HepG2 (cell line): Measurements from ENCODE around the gene C16orf87. TPM values are rescaled to one million over a fixed set of nuclear protein-coding genes. Genes with fewer than 3 reads are reported as not detected.

Experiments used
- CBX2 ChIP-seq, 2 experiments: fragments of 200-600 bp in 1 of 2; sonication (generic); formaldehyde crosslinking in 1 of 2; IDR thresholded peaks; 2 replicates each; pipeline versions ENCODE4 v1.7.0 to v1.8.1; 2018 to 2022; ENCODE audit warnings: low read depth in 2 of 2, low read length in 1 of 2, mild to moderate bottlenecking in 1 of 2, missing genetic modification reagents in 1 of 2
- CHCHD3 ChIP-seq: sonication (generic); formaldehyde crosslinking; IDR thresholded peaks from 2 replicates; pipeline ENCODE4 v1.8.0; 2022; ENCODE audit warnings: mild to moderate bottlenecking, missing genetic modification reagents, moderate library complexity
- HDAC6 ChIP-seq: fragments of 200-600 bp; sonication (generic); IDR thresholded peaks from 2 replicates; pipeline ENCODE4 v1.7.0; 2017; ENCODE audit warnings: mild to moderate bottlenecking, antibody characterized with exemption, low read length, low read depth
- MAFK ChIP-seq, 2 experiments: IDR thresholded peaks in 1 of 2; conservative IDR thresholded peaks in 1 of 2; 2 replicates each; pipeline ENCODE4 v1.6.1; 2011; ENCODE audit warnings: improper control_type of control experiment in 2 of 2, low read length in 2 of 2
- MLLT10 ChIP-seq: sonication (generic); formaldehyde crosslinking; IDR thresholded peaks from 2 replicates; pipeline ENCODE4 v1.4.0; 2020; ENCODE audit warnings: missing genetic modification reagents
- POLR2A ChIP-seq, 2 experiments: IDR thresholded peaks; 2 replicates each; pipeline ENCODE4 v1.6.1; 2011; ENCODE audit warnings: low read depth in 2 of 2, low read length in 2 of 2, mild to moderate bottlenecking in 1 of 2, moderate library complexity in 1 of 2; ENCODE audit not compliant: insufficient read depth in 1 of 2
- PPARG ChIP-seq: conservative IDR thresholded peaks from 2 replicates; pipeline ENCODE4 v1.6.1; 2016; ENCODE audit warnings: missing biosample characterization, missing genetic modification reagents
- TAF15 ChIP-seq: fragments of 200-400 bp; formaldehyde crosslinking; IDR thresholded peaks from one replicate; pipeline ENCODE4 v1.6.1; 2018; ENCODE audit warnings: mild to moderate bottlenecking, low read depth, low read length; ENCODE audit not compliant: poor library complexity, severe bottlenecking
- ZNF547 ChIP-seq: sonication (generic); formaldehyde crosslinking; IDR thresholded peaks from 2 replicates; pipeline ENCODE4 v1.5.1; 2020; ENCODE audit warnings: mild to moderate bottlenecking, missing genetic modification reagents
- ZNF562 ChIP-seq: sonication (generic); formaldehyde crosslinking; IDR thresholded peaks from 2 replicates; pipeline ENCODE4 v1.8.0; 2022; ENCODE audit warnings: missing genetic modification reagents, borderline replicate concordance
- ZNF569 ChIP-seq: sonication (generic); formaldehyde crosslinking; IDR thresholded peaks from 2 replicates; pipeline ENCODE4 v1.5.0; 2020; ENCODE audit warnings: mild to moderate bottlenecking, missing genetic modification reagents, moderate library complexity, borderline replicate concordance
- ZNF605 ChIP-seq: sonication (generic); formaldehyde crosslinking; IDR thresholded peaks from 2 replicates; pipeline ENCODE4 v1.8.0; 2022; ENCODE audit warnings: mild to moderate bottlenecking, missing genetic modification reagents
- ZNF660 ChIP-seq: sonication (generic); formaldehyde crosslinking; IDR thresholded peaks from 2 replicates; pipeline ENCODE4 v1.5.1; 2020; ENCODE audit warnings: mild to moderate bottlenecking, low read depth, missing genetic modification reagents, borderline replicate concordance
- polyA plus RNA-seq, 8 experiments: library from polyadenylated mRNA; depleted of rRNA in 3 of 8; stranded (reverse) in 7 of 8; unstranded in 1 of 8; fragments of >200 nt; fragmentation: Illumina TruSeq in 4 of 8; extraction: Trizol in 4 of 8; gene quantifications; 2 replicates each; pipeline versions ENCODE4 v1.2.1 to v1.2.3, GENCODE V29; 2011 to 2016; ENCODE audit warnings: low read depth in 4 of 8, missing spikeins in 1 of 8, mixed read lengths in 1 of 8; ENCODE audit not compliant: insufficient read depth in 1 of 8
- total RNA-seq, 5 experiments: library from RNA; depleted of rRNA; stranded (reverse); fragments of >200 nt; fragmentation: Illumina TruSeq; extraction: Trizol; gene quantifications; 2 replicates each; pipeline ENCODE4 v1.2.3, GENCODE V29; 2016; ENCODE audit warnings: low read depth in 1 of 5
- TF ChIP-seq, protein P1 (sequence below): sonication (generic); formaldehyde crosslinking; IDR thresholded peaks from 2 replicates; pipeline ENCODE4 v1.4.0; 2020; ENCODE audit warnings: missing genetic modification reagents, borderline replicate concordance

C16orf87 gene
- total and polyA plus RNA-seq, 2 of the 13 experiments (the other 11 are each of a cell fraction or from before 2014, with no cell fraction given), result 8.6 to 19.5 TPM

DNA sequence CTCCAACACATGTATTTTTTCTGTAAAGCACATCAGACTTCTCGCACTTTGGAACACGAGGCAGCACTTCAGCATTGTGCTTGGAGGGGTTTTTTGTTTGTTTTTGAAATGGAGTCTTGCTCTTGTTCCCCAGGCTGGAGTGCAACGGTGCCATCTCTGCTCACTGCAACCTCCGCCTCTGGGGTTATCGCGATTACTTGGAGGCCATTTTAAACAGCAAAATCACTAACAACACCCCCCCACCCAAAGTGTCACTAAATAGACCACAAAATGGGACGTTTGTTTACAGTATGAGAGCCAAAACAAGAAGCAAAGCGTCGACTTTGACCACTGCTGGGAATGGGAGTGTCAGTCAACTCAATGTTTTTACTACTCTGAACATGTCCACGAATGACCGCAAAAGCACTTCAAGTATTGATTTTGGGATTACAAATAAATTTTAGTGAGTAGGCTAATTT is 9.0 kb upstream of the C16orf87 start (continued):
- TF ChIP-seq, protein P1, sequence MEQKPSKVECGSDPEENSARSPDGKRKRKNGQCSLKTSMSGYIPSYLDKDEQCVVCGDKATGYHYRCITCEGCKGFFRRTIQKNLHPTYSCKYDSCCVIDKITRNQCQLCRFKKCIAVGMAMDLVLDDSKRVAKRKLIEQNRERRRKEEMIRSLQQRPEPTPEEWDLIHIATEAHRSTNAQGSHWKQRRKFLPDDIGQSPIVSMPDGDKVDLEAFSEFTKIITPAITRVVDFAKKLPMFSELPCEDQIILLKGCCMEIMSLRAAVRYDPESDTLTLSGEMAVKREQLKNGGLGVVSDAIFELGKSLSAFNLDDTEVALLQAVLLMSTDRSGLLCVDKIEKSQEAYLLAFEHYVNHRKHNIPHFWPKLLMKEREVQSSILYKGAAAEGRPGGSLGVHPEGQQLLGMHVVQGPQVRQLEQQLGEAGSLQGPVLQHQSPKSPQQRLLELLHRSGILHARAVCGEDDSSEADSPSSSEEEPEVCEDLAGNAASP (CRISPR knock-in tag), result no peak
- TF ChIP-seq ZNF562 (CRISPR knock-in tag) (no peak), POLR2A (IDR thresholded peaks at IDR 0.05; ENCODE audit: insufficient read depth in 1 of 2, low read depth in 2 of 2, low read length in 2 of 2) (peak in 1 of 2 experiments; percentile 65; a peak in 1 of 4 replicates), HDAC6 (no peak), MAFK (conservative IDR thresholded peaks at IDR 0.05 in 1 of 2, IDR thresholded peaks at IDR 0.05 in 1 of 2; ENCODE audit: low read length in 2 of 2) (no peak), ZNF660 (CRISPR knock-in tag) (no peak), ZNF547 (CRISPR knock-in tag) (no peak), ZNF569 (CRISPR knock-in tag) (no peak), PPARG (CRISPR knock-in tag) (no peak), CBX2 (IDR thresholded peaks at IDR 0.05; ENCODE audit: low read depth, low read length) (no peak), CBX2 (CRISPR knock-in tag; IDR thresholded peaks at IDR 0.05; ENCODE audit: low read depth) (no peak), ZNF605 (CRISPR knock-in tag) (no peak), TAF15 (no peak), CHCHD3 (no peak), MLLT10 (CRISPR knock-in tag) (no peak)
